Middle frontal gyrus (tissue), 1 donor: ENCODE data around the gene AKAP13.
"Not testable (repeated sequence)": the region's sequence is repeated elsewhere in the genome, so short reads cannot be mapped to it uniquely, and the experiment has no call there.

Experiments
- DNase-seq: peaks from one replicate; pipeline ENCODE4 v3.0.0-alpha.2; 2015; ENCODE audit warnings: low spot score; ENCODE audit errors: extremely low spot score

The AKAP13 gene

GRCh38 chr15:85563731-85564130 lies 183.3 kb downstream of the AKAP13 start:
- DNase-seq: no peak

- no peak for DNase-seq
Measured at GRCh38 chr15:85564686-85565085, 184.3 kb downstream of the AKAP13 start.

GRCh38 chr15:85568261-85568808 lies 187.9 kb downstream of the AKAP13 start:
- no peak for DNase-seq

- no peak for DNase-seq
Measured at GRCh38 chr15:85570336-85570735, 189.9 kb downstream of the AKAP13 start.

GRCh38 chr15:85571780-85572179 lies 191.4 kb downstream of the AKAP13 start:
- no peak for DNase-seq

GRCh38 chr15:85576392-85576791 lies 196.0 kb downstream of the AKAP13 start:
- DNase-seq: no peak

GRCh38 chr15:85578941-85579701 lies 198.7 kb downstream of the AKAP13 start:
- no peak for DNase-seq

- no peak for DNase-seq
Measured at GRCh38 chr15:85579957-85580694, 199.7 kb downstream of the AKAP13 start.

- no peak for DNase-seq
Measured at GRCh38 chr15:85580879-85581278, 200.5 kb downstream of the AKAP13 start.

GRCh38 chr15:85581495-85581894 lies 201.1 kb downstream of the AKAP13 start:
- no peak for DNase-seq

- no peak for DNase-seq
Measured at GRCh38 chr15:85582131-85583079, 202.0 kb downstream of the AKAP13 start.

GRCh38 chr15:85583442-85583841 lies 203.0 kb downstream of the AKAP13 start:
- no peak for DNase-seq

- DNase-seq: no peak
Measured at GRCh38 chr15:85583923-85584390, 203.6 kb downstream of the AKAP13 start.

- no peak for DNase-seq
Measured at GRCh38 chr15:85584872-85585271, 204.5 kb downstream of the AKAP13 start.

GRCh38 chr15:85586196-85586595 lies 205.8 kb downstream of the AKAP13 start:
- DNase-seq: not testable (repeated sequence)

- DNase-seq: no peak
Measured at GRCh38 chr15:85587707-85588411, 207.5 kb downstream of the AKAP13 start.

GRCh38 chr15:85588677-85589076 lies 208.3 kb downstream of the AKAP13 start:
- no peak for DNase-seq

- no peak for DNase-seq
Measured at GRCh38 chr15:85589851-85590250, 209.4 kb downstream of the AKAP13 start.

- no peak for DNase-seq
Measured at GRCh38 chr15:85591622-85592021, 211.2 kb downstream of the AKAP13 start.

GRCh38 chr15:85592148-85592547 lies 211.7 kb downstream of the AKAP13 start:
- no peak for DNase-seq
